Measurements from ENCODE around the gene SUGCT. TPM values are rescaled to one million over a fixed set of nuclear protein-coding genes. Genes with fewer than 3 reads are reported as not detected.

The SUGCT gene
- total and polyA plus RNA-seq, 3 donors from 2014 or later = 7.1 to 9.8 (median 8.1) TPM

DNA sequence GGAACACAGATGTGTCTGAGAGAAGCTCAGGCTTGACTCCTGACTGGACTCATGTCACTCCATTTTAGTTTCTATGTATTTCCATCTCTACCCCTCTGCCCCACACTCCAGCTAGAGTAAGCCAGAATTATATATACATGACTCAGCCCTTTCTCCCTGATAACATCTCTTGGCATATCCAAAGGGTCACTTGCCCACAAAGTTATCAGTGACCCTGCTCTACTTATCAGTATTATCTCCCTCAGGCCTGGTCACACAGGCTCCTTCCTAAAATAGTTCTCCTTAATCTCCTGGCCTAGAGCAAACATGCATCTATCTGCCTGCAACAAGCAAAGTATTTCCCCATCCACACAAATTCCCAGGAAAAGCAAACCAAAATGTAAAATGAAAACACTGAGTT, 598.3 kb downstream of the SUGCT start:
- no peak overlapping the region for H3K27ac ChIP-seq
- DNase-seq = no peak

DNA sequence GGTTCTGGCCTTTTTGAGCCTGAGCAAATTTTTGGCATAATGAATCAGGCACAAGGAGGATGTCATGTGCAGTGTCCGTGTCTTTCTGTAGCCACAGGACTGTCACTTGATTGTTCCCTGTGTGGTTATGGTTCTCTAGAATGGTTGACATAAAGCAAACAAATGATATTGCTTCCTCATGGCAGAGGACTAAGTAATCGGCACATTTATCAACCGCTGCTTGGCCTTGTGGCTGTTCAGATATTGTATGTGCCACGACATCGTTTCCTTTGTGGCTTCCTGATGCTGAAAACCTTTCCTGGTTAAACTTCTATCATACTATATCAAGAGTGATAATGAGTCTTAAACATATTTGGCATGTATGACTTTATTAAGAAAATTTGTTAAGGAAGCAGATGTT, 598.8 kb downstream of the SUGCT start:
- Histone ChIP-seq H3K27ac (no peak overlapping the region), H3K9me3 (no peaks in the 10 kb centered on the region), H3K4me1 (no peaks in the 10 kb centered on the region), H3K27me3 (no peaks in the 10 kb centered on the region), H3K36me3 (ENCODE audit: low read depth, missing control alignments) (no peaks in the 10 kb centered on the region), H3K4me3 (no peak overlapping the region)
- DNase-seq = no peak
- intact Hi-C loops (cut with DNase I; ENCODE audit: low total_unique reads) = no loop called here
- WGBS, 2 donors = 59 to 71% methylated on average over 5 of the region's 5 CpGs
- TF ChIP-seq POLR2A (IDR thresholded peaks at IDR 0.05) = no peak
- TF ChIP-seq, protein P1, sequence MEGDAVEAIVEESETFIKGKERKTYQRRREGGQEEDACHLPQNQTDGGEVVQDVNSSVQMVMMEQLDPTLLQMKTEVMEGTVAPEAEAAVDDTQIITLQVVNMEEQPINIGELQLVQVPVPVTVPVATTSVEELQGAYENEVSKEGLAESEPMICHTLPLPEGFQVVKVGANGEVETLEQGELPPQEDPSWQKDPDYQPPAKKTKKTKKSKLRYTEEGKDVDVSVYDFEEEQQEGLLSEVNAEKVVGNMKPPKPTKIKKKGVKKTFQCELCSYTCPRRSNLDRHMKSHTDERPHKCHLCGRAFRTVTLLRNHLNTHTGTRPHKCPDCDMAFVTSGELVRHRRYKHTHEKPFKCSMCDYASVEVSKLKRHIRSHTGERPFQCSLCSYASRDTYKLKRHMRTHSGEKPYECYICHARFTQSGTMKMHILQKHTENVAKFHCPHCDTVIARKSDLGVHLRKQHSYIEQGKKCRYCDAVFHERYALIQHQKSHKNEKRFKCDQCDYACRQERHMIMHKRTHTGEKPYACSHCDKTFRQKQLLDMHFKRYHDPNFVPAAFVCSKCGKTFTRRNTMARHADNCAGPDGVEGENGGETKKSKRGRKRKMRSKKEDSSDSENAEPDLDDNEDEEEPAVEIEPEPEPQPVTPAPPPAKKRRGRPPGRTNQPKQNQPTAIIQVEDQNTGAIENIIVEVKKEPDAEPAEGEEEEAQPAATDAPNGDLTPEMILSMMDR (IDR thresholded peaks at IDR 0.05) = no peak

More for the DNA sequence above, 598.3 kb downstream of the SUGCT start:
- H3K27me3 ChIP-seq = no peaks in the 10 kb centered on the region
- intact Hi-C loops (cut with DNase I; ENCODE audit: low total_unique reads) = no loop called here
- no peak overlapping the region for H3K4me3 ChIP-seq
- TF ChIP-seq POLR2A (IDR thresholded peaks at IDR 0.05) = no peak
- TF ChIP-seq, protein P1 (IDR thresholded peaks at IDR 0.05) = no peak
- H3K36me3 ChIP-seq (ENCODE audit: low read depth, missing control alignments) = no peaks in the 10 kb centered on the region
- no peaks in the 10 kb centered on the region for H3K9me3 ChIP-seq
- no peaks in the 10 kb centered on the region for H3K4me1 ChIP-seq

DNA sequence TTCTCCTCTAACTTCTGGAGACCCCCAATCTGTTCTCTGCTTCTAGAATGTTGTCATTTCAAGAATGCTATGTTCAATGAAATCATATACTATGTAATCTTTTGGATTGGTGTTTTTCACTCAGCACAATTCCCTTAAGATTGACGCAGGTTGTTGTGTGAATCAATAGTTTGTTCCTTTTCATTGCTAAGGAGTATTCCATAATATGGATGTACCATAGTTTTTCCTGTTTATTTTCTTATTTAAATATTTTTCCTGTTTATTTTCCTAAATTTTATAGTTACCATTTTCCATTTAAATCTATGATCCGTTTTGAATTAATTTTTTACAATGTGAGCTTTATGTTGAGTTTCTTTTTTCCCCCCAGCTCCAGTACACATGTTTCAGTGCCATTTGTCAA, 604.5 kb downstream of the SUGCT start:
- Histone ChIP-seq H3K9me3 (no peaks in the 10 kb centered on the region), H3K4me1 (no peaks in the 10 kb centered on the region), H3K36me3 (ENCODE audit: low read depth, missing control alignments) (no peaks in the 10 kb centered on the region), H3K4me3 (no peak overlapping the region), H3K27ac (no peak overlapping the region), H3K27me3 (no peaks in the 10 kb centered on the region)
- intact Hi-C loops (cut with DNase I; ENCODE audit: low total_unique reads) = no loop called here
- 87 to 93% methylated on average over 2 of the region's 2 CpGs for WGBS, 2 donors
- TF ChIP-seq POLR2A (IDR thresholded peaks at IDR 0.05) = no peak
- TF ChIP-seq, protein P1 (IDR thresholded peaks at IDR 0.05) = no peak
- no peak for DNase-seq

DNA sequence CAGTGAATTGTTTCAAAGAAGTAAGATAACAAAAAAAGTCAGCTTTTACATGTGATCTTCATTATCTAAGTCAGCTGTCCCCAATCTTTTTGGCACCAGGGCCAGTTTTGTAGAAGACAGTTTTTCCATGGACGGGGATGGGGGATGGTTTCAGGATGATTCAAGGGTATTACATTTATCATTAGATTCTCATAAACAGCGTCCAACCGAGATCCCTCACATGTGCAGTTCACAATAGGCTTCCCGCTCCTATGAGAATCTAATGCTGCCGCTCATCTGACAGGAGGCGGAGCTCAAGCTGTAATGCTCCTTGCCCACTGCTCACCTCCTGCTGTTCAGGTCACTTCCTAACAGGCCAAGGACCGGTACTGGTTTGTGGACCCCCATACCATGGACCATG, 607.5 kb downstream of the SUGCT start:
- Histone ChIP-seq H3K36me3 (ENCODE audit: low read depth, missing control alignments) (no peaks in the 10 kb centered on the region), H3K27ac (no peak overlapping the region), H3K27me3 (no peaks in the 10 kb centered on the region), H3K4me3 (no peak overlapping the region), H3K9me3 (no peaks in the 10 kb centered on the region), H3K4me1 (no peaks in the 10 kb centered on the region)
- WGBS, 2 donors = 90 to 98% methylated on average over 7 of the region's 7 CpGs
- intact Hi-C loops (cut with DNase I; ENCODE audit: low total_unique reads) = no loop called here
- DNase-seq = no peak
- TF ChIP-seq POLR2A (IDR thresholded peaks at IDR 0.05) = no peak
- TF ChIP-seq, protein P1 (IDR thresholded peaks at IDR 0.05) = no peak

DNA sequence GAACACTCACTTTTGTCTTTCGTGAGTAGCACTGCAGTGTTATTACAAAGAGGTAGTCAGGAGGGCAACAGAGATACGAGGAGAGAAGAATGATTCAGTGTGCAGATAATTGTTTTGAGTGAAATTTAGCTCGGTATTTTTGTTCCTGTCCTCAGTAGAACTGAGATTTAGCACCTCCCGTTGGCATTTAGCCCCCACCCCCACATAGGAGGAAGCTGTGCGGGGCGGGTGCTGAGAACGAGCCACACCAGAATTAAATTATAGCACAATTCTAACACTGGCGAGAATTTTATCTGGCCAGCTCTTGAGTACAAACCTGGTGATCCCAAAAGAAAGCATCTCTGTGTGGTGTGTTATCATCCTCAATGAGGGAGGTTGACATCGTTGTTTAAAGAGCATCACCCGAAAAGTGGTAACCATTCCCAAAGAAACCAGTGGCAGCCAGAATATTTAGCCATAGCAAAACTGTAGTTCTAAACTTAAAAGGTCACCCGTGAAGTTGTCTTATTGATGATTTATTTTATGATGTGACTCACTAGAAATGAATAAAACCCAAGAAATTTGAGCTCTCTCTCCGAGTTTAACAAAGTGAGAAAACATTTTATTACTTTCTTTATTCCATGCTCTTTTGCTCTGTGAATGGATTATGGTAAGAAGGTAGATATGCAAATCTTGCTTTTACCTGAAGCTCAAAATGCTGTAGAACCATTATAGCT, 612.2 kb downstream of the SUGCT start:
- Histone ChIP-seq H3K4me1 (no peaks in the 10 kb centered on the region), H3K27ac (no peak overlapping the region), H3K9me3 (no peaks in the 10 kb centered on the region), H3K4me3 (no peak overlapping the region), H3K27me3 (no peaks in the 10 kb centered on the region), H3K36me3 (ENCODE audit: low read depth, missing control alignments) (no peaks in the 10 kb centered on the region)
- TF ChIP-seq POLR2A (IDR thresholded peaks at IDR 0.05) = no peak
- TF ChIP-seq, protein P1 (IDR thresholded peaks at IDR 0.05) = no peak
- intact Hi-C loops (cut with DNase I; ENCODE audit: low total_unique reads) = no loop called here
- no peak for DNase-seq
- WGBS, 2 donors = 69 to 70% methylated on average over 12 of the region's 12 CpGs
